Neuronal stem cell (in vitro differentiated cells): ENCODE data around the gene WWOX.
A peak's percentile ranks its signal among the peaks of the same experiment; 100 is the strongest.

Experiments used
- DNase-seq: peaks from one replicate; pipeline ENCODE4 v3.0.0-alpha.2; 2013; ENCODE audit warnings: low spot score
- H2AFZ ChIP-seq: one replicate; pipeline ENCODE4 v1.6.1; 2013; ENCODE audit warnings: mild to moderate bottlenecking, low read length, inconsistent platforms
- H2AK5ac ChIP-seq: 2 replicates; pipeline ENCODE4 v1.6.1; 2013; ENCODE audit warnings: low read depth, mild to moderate bottlenecking, inconsistent platforms, low read length, moderate library complexity, mixed read lengths
- H2BK120ac ChIP-seq: 2 replicates; pipeline ENCODE4 v1.6.1; 2013; ENCODE audit warnings: low read depth, mild to moderate bottlenecking, inconsistent platforms, low read length, moderate library complexity, mixed read lengths
- H2BK12ac ChIP-seq: one replicate; pipeline ENCODE4 v1.6.1; 2013; ENCODE audit warnings: low read length, inconsistent platforms
- H2BK15ac ChIP-seq: 2 replicates; pipeline ENCODE4 v1.6.1; 2013; ENCODE audit warnings: mild to moderate bottlenecking, low read length, inconsistent platforms, mixed read lengths
- H2BK5ac ChIP-seq: one replicate; pipeline ENCODE4 v1.6.1; 2013; ENCODE audit warnings: inconsistent platforms, mild to moderate bottlenecking, low read length, moderate library complexity
- H3K14ac ChIP-seq: one replicate; pipeline ENCODE4 v1.6.1; 2013; ENCODE audit warnings: low read length, inconsistent platforms
- H3K18ac ChIP-seq: 2 replicates; pipeline ENCODE4 v1.6.1; 2013; ENCODE audit warnings: low read length, inconsistent platforms
- H3K23ac ChIP-seq: 2 replicates; pipeline ENCODE4 v1.6.1; 2013; ENCODE audit warnings: low read depth, mild to moderate bottlenecking, mixed read lengths, low read length, inconsistent platforms; ENCODE audit not compliant: poor library complexity
- H3K27ac ChIP-seq: replicated peaks from 3 replicates; pipeline ENCODE4 v1.5.1; 2013; ENCODE audit warnings: low read length, inconsistent platforms
- H3K27me3 ChIP-seq, 3 experiments: 2 replicates each; pipeline ENCODE4 v1.6.1; 2013; ENCODE audit warnings: low read length in 3 of 3, mild to moderate bottlenecking in 2 of 3, inconsistent platforms in 1 of 3, low read depth in 1 of 3, mixed read lengths in 1 of 3, moderate library complexity in 1 of 3; ENCODE audit not compliant: control insufficient read depth in 3 of 3, insufficient read depth in 3 of 3
- H3K36me3 ChIP-seq, 2 donors: replicated peaks in 1 of 2; 2 replicates each; pipeline ENCODE4 v1.6.1; 2013; ENCODE audit warnings: low read length in 2 of 2; ENCODE audit not compliant: control insufficient read depth in 2 of 2, insufficient read depth in 2 of 2
- H3K4ac ChIP-seq: 2 replicates; pipeline ENCODE4 v1.6.1; 2013; ENCODE audit warnings: inconsistent platforms, mild to moderate bottlenecking, low read length, moderate library complexity
- H3K4me1 ChIP-seq, 2 donors: 1 replicate in 1 of 2; 2 replicates in 1 of 2; pipeline ENCODE4 v1.6.1; 2013; ENCODE audit warnings: low read length in 2 of 2, low read depth in 1 of 2; ENCODE audit not compliant: control insufficient read depth in 2 of 2, insufficient read depth in 1 of 2
- H3K4me2 ChIP-seq: one replicate; pipeline ENCODE4 v1.6.1; 2013; ENCODE audit warnings: mild to moderate bottlenecking, low read length, inconsistent platforms; ENCODE audit not compliant: insufficient read depth, poor library complexity, severe bottlenecking
- H3K4me3 ChIP-seq, 2 donors: 2 replicates each; pipeline ENCODE4 v1.5.1; 2013; ENCODE audit warnings: low read length in 2 of 2, mild to moderate bottlenecking in 2 of 2, inconsistent platforms in 1 of 2, moderate library complexity in 1 of 2
- H3K79me1 ChIP-seq: one replicate; pipeline ENCODE4 v1.6.1; 2013; ENCODE audit warnings: low read depth, mild to moderate bottlenecking, inconsistent platforms, low read length, moderate library complexity
- H3K9ac ChIP-seq: one replicate; pipeline ENCODE4 v1.6.1; 2013; ENCODE audit warnings: mild to moderate bottlenecking, low read depth, low read length, inconsistent platforms; ENCODE audit not compliant: poor library complexity
- H3K9me3 ChIP-seq, 2 donors: replicated peaks in 1 of 2; 2 replicates each; pipeline versions ENCODE3 to v1.6.1; 2013; ENCODE audit warnings: low read length in 2 of 2, mild to moderate bottlenecking in 2 of 2, inconsistent platforms in 1 of 2, low read depth in 1 of 2, mixed read lengths in 1 of 2, moderate library complexity in 1 of 2; ENCODE audit not compliant: control insufficient read depth in 2 of 2, insufficient read depth in 1 of 2
- H4K8ac ChIP-seq: one replicate; pipeline ENCODE4 v1.6.1; 2013; ENCODE audit warnings: low read depth, mild to moderate bottlenecking, inconsistent platforms, low read length, moderate library complexity
- H4K91ac ChIP-seq: one replicate; pipeline ENCODE4 v1.6.1; 2013; ENCODE audit warnings: low read length, low read depth, mild to moderate bottlenecking, inconsistent platforms; ENCODE audit not compliant: poor library complexity
- WGBS, 2 donors: extraction: QIAGEN DNeasy Blood & Tissue Kit; methylation state at CpG; one replicate each; pipeline ENCODE4 v1.1.7; 2013; ENCODE audit warnings: missing lambda C conversion rate in 2 of 2, mixed read lengths in 1 of 2; ENCODE audit not compliant: insufficient read length in 2 of 2, insufficient replicate concordance in 1 of 2; ENCODE audit errors: extremely low coverage in 2 of 2; 5-methylcytosine and 5-hydroxymethylcytosine counted together

WWOX gene

DNA sequence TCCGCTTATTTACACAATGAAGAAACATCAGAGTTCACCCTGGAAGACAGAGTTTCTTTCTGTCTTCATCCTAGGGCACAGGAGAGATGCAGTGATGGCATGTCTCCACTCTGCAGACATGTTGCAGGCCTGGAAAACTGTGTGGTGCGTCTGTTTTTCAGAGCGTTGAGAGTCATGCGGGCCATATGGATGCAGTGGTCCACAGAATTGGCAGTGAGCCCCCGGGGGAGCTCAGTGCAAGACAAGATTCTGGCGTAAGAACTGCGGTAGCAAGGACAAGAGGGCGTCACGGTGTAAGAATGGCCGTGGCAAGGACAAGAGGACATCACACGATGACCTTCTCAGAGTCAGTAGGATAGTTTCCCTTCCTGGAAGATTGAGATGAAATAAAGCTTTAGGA lies 847.1 kb downstream of the WWOX start:
- H3K79me1 ChIP-seq: no peaks in the 10 kb centered on the region
- H2BK5ac ChIP-seq: no peak overlapping the region
- H3K4ac ChIP-seq: no peak overlapping the region
- no peak for DNase-seq
- no peak overlapping the region for H3K4me3 ChIP-seq
- no peak overlapping the region for H2BK12ac ChIP-seq
- no peak overlapping the region for H3K27ac ChIP-seq
- no peaks in the 10 kb centered on the region for H3K27me3 ChIP-seq
- no peak overlapping the region for H2BK120ac ChIP-seq
- no peaks in the 10 kb centered on the region for H3K36me3 ChIP-seq
- peaks cover 7 to 19% of the 10 kb centered on the region in 2 donors for H3K4me1 ChIP-seq
- no peak overlapping the region for H2AK5ac ChIP-seq
- peak overlapping the region; percentile 68 for H3K18ac ChIP-seq
- H2BK15ac ChIP-seq: no peak overlapping the region
- WGBS, 2 donors: no CpG with 5 or more reads among the region's 11 CpGs
- peaks cover 0 to 7% of the 10 kb centered on the region in 2 donors for H3K9me3 ChIP-seq
- H3K4me2 ChIP-seq: no peak overlapping the region
- H3K9ac ChIP-seq: no peak overlapping the region
- H2AFZ ChIP-seq: no peak overlapping the region
- H4K8ac ChIP-seq: no peak overlapping the region
- no peak overlapping the region for H3K23ac ChIP-seq
- H4K91ac ChIP-seq: no peak overlapping the region
- no peak overlapping the region for H3K14ac ChIP-seq

DNA sequence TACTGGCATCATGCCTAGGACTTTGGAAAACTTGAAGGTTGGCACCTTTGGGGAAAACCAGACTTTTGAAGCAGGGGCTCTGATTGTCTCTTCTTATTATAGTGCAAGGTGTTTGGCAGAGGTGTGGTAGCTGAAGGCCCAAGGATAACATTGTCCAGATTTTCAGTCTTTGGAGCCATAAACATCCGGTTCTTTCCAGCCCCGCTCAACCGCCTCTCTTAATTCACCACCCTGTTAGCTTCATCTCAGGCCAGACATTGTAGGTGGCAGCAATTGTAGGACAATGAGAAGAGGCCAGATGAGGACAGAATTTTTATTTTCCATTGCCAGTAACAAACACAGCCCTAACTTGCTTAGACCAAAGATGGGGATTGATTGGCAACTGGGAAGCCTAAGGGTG lies 851.3 kb downstream of the WWOX start:
- Histone ChIP-seq H3K27me3 (no peaks in the 10 kb centered on the region), H3K79me1 (no peaks in the 10 kb centered on the region), H3K4me1 (peaks cover 11% of the 10 kb centered on the region in 2 donors), H3K36me3 (no peaks in the 10 kb centered on the region), H3K4me3 (no peak overlapping the region), H3K4ac (no peak overlapping the region), H2BK5ac (no peak overlapping the region), H4K8ac (no peak overlapping the region), H3K14ac (no peak overlapping the region), H2AK5ac (no peak overlapping the region), H2BK15ac (no peak overlapping the region), H2BK12ac (no peak overlapping the region), H3K27ac (no peak overlapping the region), H2AFZ (no peak overlapping the region), H3K9ac (no peak overlapping the region), H3K18ac (no peak overlapping the region), H2BK120ac (no peak overlapping the region), H4K91ac (no peak overlapping the region), H3K9me3 (peaks cover 0 to 7% of the 10 kb centered on the region in 2 donors), H3K4me2 (no peak overlapping the region), H3K23ac (no peak overlapping the region)
- no peak for DNase-seq
- WGBS, 2 donors: no CpG with 5 or more reads among the region's 3 CpGs

- Histone ChIP-seq H2BK120ac (no peak overlapping the region), H3K27me3 (no peaks in the 10 kb centered on the region), H3K9ac (no peak overlapping the region), H3K4ac (no peak overlapping the region), H3K14ac (no peak overlapping the region), H3K36me3 (no peaks in the 10 kb centered on the region), H4K8ac (no peak overlapping the region), H4K91ac (no peak overlapping the region), H3K23ac (no peak overlapping the region), H2AK5ac (no peak overlapping the region), H3K27ac (no peak overlapping the region), H3K4me3 (no peak overlapping the region), H3K18ac (no peak overlapping the region), H2BK5ac (no peak overlapping the region), H2AFZ (no peak overlapping the region), H2BK12ac (no peak overlapping the region), H3K4me2 (no peak overlapping the region), H3K9me3 (peaks cover 0 to 7% of the 10 kb centered on the region in 2 donors), H3K4me1 (peaks cover 11 to 13% of the 10 kb centered on the region in 2 donors), H3K79me1 (no peaks in the 10 kb centered on the region), H2BK15ac (no peak overlapping the region)
- WGBS, 2 donors: no CpG with 5 or more reads among the region's 7 CpGs
- no peak for DNase-seq
Observed at GRCh38 chr16:78952630-78953029, 853.2 kb downstream of the WWOX start.

- no peak for DNase-seq
- Histone ChIP-seq H2BK5ac (no peak overlapping the region), H3K4me2 (no peak overlapping the region), H3K18ac (peak overlapping the region; percentile 18), H3K27me3 (no peaks in the 10 kb centered on the region), H3K36me3 (no peaks in the 10 kb centered on the region), H4K91ac (no peak overlapping the region), H3K27ac (no peak overlapping the region), H3K4ac (no peak overlapping the region), H3K4me1 (peaks cover 16 to 19% of the 10 kb centered on the region in 2 donors), H2BK12ac (peak overlapping the region; percentile 16), H3K79me1 (no peaks in the 10 kb centered on the region), H3K4me3 (no peak overlapping the region), H2AFZ (no peak overlapping the region), H3K14ac (no peak overlapping the region), H3K23ac (no peak overlapping the region), H3K9ac (no peak overlapping the region), H2AK5ac (no peak overlapping the region), H4K8ac (no peak overlapping the region), H2BK15ac (no peak overlapping the region), H2BK120ac (no peak overlapping the region), H3K9me3 (peaks cover 0 to 4% of the 10 kb centered on the region in 2 donors)
- WGBS, 2 donors: no CpG with 5 or more reads among the region's 8 CpGs
Observed at GRCh38 chr16:78953526-78953925, 854.1 kb downstream of the WWOX start.
